SK-N-SH treated with all-trans-retinoic acid at 6 μM for 48 hours (cell line): ENCODE results near the gene THOC2.

Experiments used
- ARNTL ChIP-seq: fragments of 450-650 bp; formaldehyde crosslinking; IDR thresholded peaks from 2 replicates; pipeline ENCODE4 v1.5.0; 2020; ENCODE audit warnings: low read depth, mild to moderate bottlenecking, moderate library complexity, borderline replicate concordance
- BACH2 ChIP-seq: fragments of 250-450 bp; sonication (Bioruptor Pico); IDR thresholded peaks from 2 replicates; pipeline ENCODE4 v1.9.0; 2021; ENCODE audit warnings: mild to moderate bottlenecking, borderline replicate concordance
- CSDC2 ChIP-seq: fragments of 250-450 bp; sonication (Bioruptor Pico); IDR thresholded peaks from 2 replicates; pipeline ENCODE4 v1.5.0; 2020; ENCODE audit warnings: mild to moderate bottlenecking, moderate library complexity
- CSRNP3 ChIP-seq: fragments of 250-450 bp; sonication (Bioruptor Pico); IDR thresholded peaks from 2 replicates; pipeline ENCODE4 v1.5.1; 2021; ENCODE audit warnings: mild to moderate bottlenecking, moderate library complexity
- ISL1 ChIP-seq: fragments of 250-450 bp; sonication (Bioruptor Pico); IDR thresholded peaks from 2 replicates; pipeline ENCODE4 v2.1.2; 2022; ENCODE audit warnings: mild to moderate bottlenecking, moderate library complexity
- PATZ1 ChIP-seq: fragments of 250-450 bp; sonication (Bioruptor Pico); IDR thresholded peaks from 2 replicates; pipeline ENCODE4 v1.8.0; 2020; ENCODE audit warnings: mild to moderate bottlenecking, moderate library complexity, borderline replicate concordance
- PPARA ChIP-seq: fragments of 250-450 bp; sonication (Bioruptor Pico); IDR thresholded peaks from 2 replicates; pipeline ENCODE4 v1.5.0; 2020; ENCODE audit warnings: mild to moderate bottlenecking, borderline replicate concordance
- TSHZ2 ChIP-seq: fragments of 250-450 bp; sonication (Bioruptor Pico); IDR thresholded peaks from 2 replicates; pipeline ENCODE4 v1.5.0; 2020; ENCODE audit warnings: mild to moderate bottlenecking, moderate library complexity
- ZC3H10 ChIP-seq: fragments of 250-450 bp; sonication (Bioruptor Pico); IDR thresholded peaks from 2 replicates; pipeline ENCODE4 v1.5.1; 2021; ENCODE audit warnings: mild to moderate bottlenecking, moderate library complexity
- ZFP3 ChIP-seq: fragments of 250-450 bp; sonication (Bioruptor Pico); IDR thresholded peaks from 2 replicates; pipeline ENCODE4 v1.5.0; 2020; ENCODE audit warnings: mild to moderate bottlenecking, moderate library complexity
- ZNF565 ChIP-seq: fragments of 450-650 bp; formaldehyde crosslinking; conservative IDR thresholded peaks from 2 replicates; pipeline ENCODE4 v1.5.0; 2020; ENCODE audit warnings: low read depth, mild to moderate bottlenecking, moderate library complexity
- ZNF70 ChIP-seq: fragments of 450-650 bp; formaldehyde crosslinking; IDR thresholded peaks from 2 replicates; pipeline ENCODE4 v1.5.0; 2020; ENCODE audit warnings: mild to moderate bottlenecking, moderate library complexity
- ZNF8 ChIP-seq: fragments of 450-650 bp; formaldehyde crosslinking; IDR thresholded peaks from 2 replicates; pipeline ENCODE4 v1.5.0; 2020; ENCODE audit warnings: mild to moderate bottlenecking, moderate library complexity
- TF ChIP-seq, protein P1 (sequence below): fragments of 250-450 bp; sonication (Bioruptor Pico); IDR thresholded peaks from 2 replicates; pipeline ENCODE4 v1.5.1; 2020; ENCODE audit warnings: low read depth, mild to moderate bottlenecking, moderate library complexity

DNA sequence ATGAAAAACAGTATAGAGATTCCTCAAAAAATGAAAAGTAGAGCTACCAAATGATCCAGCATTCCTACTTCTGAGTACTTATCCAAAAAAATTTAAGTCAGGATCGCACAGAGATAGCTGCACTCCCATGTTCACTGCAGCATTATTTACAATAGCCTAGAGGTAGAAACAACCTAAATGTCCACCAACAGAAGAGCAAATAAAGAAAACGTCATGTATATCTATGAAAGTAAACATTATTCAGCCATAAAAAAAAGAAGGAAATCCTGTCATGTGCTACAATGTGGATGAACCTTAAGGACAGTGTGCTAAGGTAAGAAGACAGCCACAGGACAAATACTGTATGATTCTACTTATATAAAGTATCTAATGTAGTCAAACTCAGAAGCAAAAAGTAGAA lies 12.4 kb downstream of the THOC2 start:
- TF ChIP-seq TSHZ2 (CRISPR knock-in tag) = no peak
- no peak for TF ChIP-seq PPARA (CRISPR knock-in tag)
- no peak for TF ChIP-seq PATZ1
- TF ChIP-seq ZFP3 (CRISPR knock-in tag) = no peak
- TF ChIP-seq, protein P1, sequence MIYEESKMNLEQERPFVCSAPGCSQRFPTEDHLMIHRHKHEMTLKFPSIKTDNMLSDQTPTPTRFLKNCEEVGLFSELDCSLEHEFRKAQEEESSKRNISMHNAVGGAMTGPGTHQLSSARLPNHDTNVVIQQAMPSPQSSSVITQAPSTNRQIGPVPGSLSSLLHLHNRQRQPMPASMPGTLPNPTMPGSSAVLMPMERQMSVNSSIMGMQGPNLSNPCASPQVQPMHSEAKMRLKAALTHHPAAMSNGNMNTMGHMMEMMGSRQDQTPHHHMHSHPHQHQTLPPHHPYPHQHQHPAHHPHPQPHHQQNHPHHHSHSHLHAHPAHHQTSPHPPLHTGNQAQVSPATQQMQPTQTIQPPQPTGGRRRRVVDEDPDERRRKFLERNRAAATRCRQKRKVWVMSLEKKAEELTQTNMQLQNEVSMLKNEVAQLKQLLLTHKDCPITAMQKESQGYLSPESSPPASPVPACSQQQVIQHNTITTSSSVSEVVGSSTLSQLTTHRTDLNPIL = no peak
- no peak for TF ChIP-seq ZNF8
- no peak for TF ChIP-seq ARNTL (CRISPR knock-in tag)
- TF ChIP-seq ISL1 (CRISPR knock-in tag) = no peak
- TF ChIP-seq CSDC2 (CRISPR knock-in tag) = no peak
- TF ChIP-seq BACH2 = no peak
- TF ChIP-seq CSRNP3 (CRISPR knock-in tag) = no peak
- TF ChIP-seq ZNF565 (CRISPR knock-in tag) = no peak
- TF ChIP-seq ZNF70 (CRISPR knock-in tag) = no peak
- no peak for TF ChIP-seq ZC3H10 (CRISPR knock-in tag)
